Endothelial cell (in vitro differentiated cells): ENCODE measurements around the gene SPON1. TPM values are rescaled to one million over a fixed set of nuclear protein-coding genes. Genes with fewer than 3 reads are reported as not detected.
"Not testable (repeated sequence)": the region's sequence is repeated elsewhere in the genome, so short reads cannot be mapped to it uniquely, and the experiment has no call there.

Experiments
- DNase-seq: peaks from one replicate; pipeline ENCODE4 v3.0.0; 2021; ENCODE audit warnings: low spot score
- H3K27ac Mint-ChIP-seq: one replicate; pipeline ENCODE4 v1.8.0; 2021; ENCODE audit warnings: mixed read lengths, inconsistent platforms; ENCODE audit not compliant: unreplicated experiment
- H3K27me3 Mint-ChIP-seq: one replicate; pipeline ENCODE4 v1.8.0; 2021; ENCODE audit warnings: mild to moderate bottlenecking, moderate library complexity, mixed read lengths, inconsistent platforms; ENCODE audit not compliant: unreplicated experiment
- H3K36me3 Mint-ChIP-seq: one replicate; pipeline ENCODE4 v1.8.0; 2021; ENCODE audit warnings: mild to moderate bottlenecking, low read depth, mixed read lengths, inconsistent platforms; ENCODE audit not compliant: unreplicated experiment
- H3K4me1 Mint-ChIP-seq: one replicate; pipeline ENCODE4 v1.8.0; 2021; ENCODE audit warnings: mild to moderate bottlenecking, mixed read lengths, inconsistent platforms; ENCODE audit not compliant: unreplicated experiment
- H3K4me3 Mint-ChIP-seq: one replicate; pipeline ENCODE4 v1.8.0; 2021; ENCODE audit warnings: mild to moderate bottlenecking, mixed read lengths, inconsistent platforms; ENCODE audit not compliant: unreplicated experiment
- H3K9me3 Mint-ChIP-seq: one replicate; pipeline ENCODE4 v1.8.0; 2021; ENCODE audit warnings: mixed read lengths, inconsistent platforms; ENCODE audit not compliant: unreplicated experiment
- CTCF ChIP-seq: fragments of 200-600 bp; sonication (generic); IDR thresholded peaks from one replicate; pipeline ENCODE4 v1.5.0; 2021; ENCODE audit warnings: antibody characterized with exemption; ENCODE audit not compliant: unreplicated experiment
- total RNA-seq: library from RNA; stranded (reverse); fragmentation: NEBNext Ultra II Directional; extraction: Animal tissue kit (Norgen Biotek cat#: 25700); gene quantifications from one replicate; pipeline ENCODE4 v1.2.1, GENCODE V29; 2021; ENCODE audit not compliant: unreplicated experiment

Gene SPON1
- total RNA-seq, 1 donor from 2014 or later = 120 TPM

GRCh38 chr11:13927481-13927880, 35.0 kb upstream of the SPON1 start:
- Mint-ChIP-seq H3K27me3 (peaks cover 3% of the 10 kb centered on the region), H3K9me3 (no peaks in the 10 kb centered on the region), H3K4me1 (peaks cover 31% of the 10 kb centered on the region), H3K27ac (no peak overlapping the region), H3K4me3 (no peak overlapping the region), H3K36me3 (no peaks in the 10 kb centered on the region)
- TF ChIP-seq CTCF = no peak
- no peak for DNase-seq

- TF ChIP-seq CTCF = no peak
- DNase-seq = no peak
- Mint-ChIP-seq H3K4me1 (peaks cover 20% of the 10 kb centered on the region), H3K27ac (no peak overlapping the region), H3K9me3 (no peaks in the 10 kb centered on the region), H3K4me3 (no peak overlapping the region), H3K36me3 (no peaks in the 10 kb centered on the region), H3K27me3 (peaks cover 3% of the 10 kb centered on the region)
Measured at GRCh38 chr11:13928566-13929251, 33.8 kb upstream of the SPON1 start.

GRCh38 chr11:13929395-13929891, 33.1 kb upstream of the SPON1 start:
- no peak for TF ChIP-seq CTCF
- no peaks in the 10 kb centered on the region for H3K9me3 Mint-ChIP-seq
- peaks cover 14% of the 10 kb centered on the region for H3K4me1 Mint-ChIP-seq
- H3K4me3 Mint-ChIP-seq = no peak overlapping the region
- H3K27me3 Mint-ChIP-seq = no peaks in the 10 kb centered on the region
- no peaks in the 10 kb centered on the region for H3K36me3 Mint-ChIP-seq
- DNase-seq = no peak
- H3K27ac Mint-ChIP-seq = no peak overlapping the region

DNA sequence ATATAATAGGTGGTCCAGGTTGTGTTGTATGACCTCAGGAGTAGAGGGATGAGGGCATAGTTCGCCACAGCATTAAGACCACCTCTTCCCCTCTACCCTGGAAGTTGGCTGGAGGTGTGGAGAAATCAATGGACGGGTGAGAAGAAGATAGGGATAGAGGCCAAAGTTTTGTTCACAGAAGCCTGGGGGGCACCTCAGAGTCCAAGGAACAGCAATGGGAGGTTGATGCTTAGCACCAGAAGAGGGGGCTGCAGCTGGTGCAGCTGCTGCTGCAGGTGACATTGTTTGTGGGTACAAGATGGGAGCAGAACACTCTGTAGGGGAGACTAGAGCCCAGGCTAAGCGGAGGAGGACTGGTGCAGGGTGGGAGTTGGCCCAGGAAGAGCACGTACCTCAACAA, 31.2 kb upstream of the SPON1 start:
- no peak overlapping the region for H3K4me3 Mint-ChIP-seq
- no peak for DNase-seq
- H3K36me3 Mint-ChIP-seq = no peaks in the 10 kb centered on the region
- no peak overlapping the region for H3K27ac Mint-ChIP-seq
- no peaks in the 10 kb centered on the region for H3K9me3 Mint-ChIP-seq
- peaks cover 8% of the 10 kb centered on the region for H3K4me1 Mint-ChIP-seq
- H3K27me3 Mint-ChIP-seq = no peaks in the 10 kb centered on the region
- TF ChIP-seq CTCF = no peak

GRCh38 chr11:13937154-13937553, 25.4 kb upstream of the SPON1 start:
- not testable (repeated sequence) for H3K27me3 Mint-ChIP-seq, H3K9me3 Mint-ChIP-seq, DNase-seq, H3K4me1 Mint-ChIP-seq, H3K4me3 Mint-ChIP-seq, H3K27ac Mint-ChIP-seq, H3K36me3 Mint-ChIP-seq

GRCh38 chr11:13938829-13939228, 23.7 kb upstream of the SPON1 start:
- not testable (repeated sequence) for H3K4me1 Mint-ChIP-seq, H3K9me3 Mint-ChIP-seq, DNase-seq, H3K27me3 Mint-ChIP-seq, H3K27ac Mint-ChIP-seq, H3K4me3 Mint-ChIP-seq, H3K36me3 Mint-ChIP-seq
